GM12874 (cell line): Measurements from ENCODE around the gene PSMA1.

Experiments
- TF ChIP-seq, protein P1 (sequence below): IDR thresholded peaks from 2 replicates; pipeline ENCODE4 v1.5.1; 2011; ENCODE audit warnings: low read depth, mild to moderate bottlenecking, control low read depth, low read length, moderate library complexity; ENCODE audit not compliant: insufficient read depth

Gene PSMA1

DNA sequence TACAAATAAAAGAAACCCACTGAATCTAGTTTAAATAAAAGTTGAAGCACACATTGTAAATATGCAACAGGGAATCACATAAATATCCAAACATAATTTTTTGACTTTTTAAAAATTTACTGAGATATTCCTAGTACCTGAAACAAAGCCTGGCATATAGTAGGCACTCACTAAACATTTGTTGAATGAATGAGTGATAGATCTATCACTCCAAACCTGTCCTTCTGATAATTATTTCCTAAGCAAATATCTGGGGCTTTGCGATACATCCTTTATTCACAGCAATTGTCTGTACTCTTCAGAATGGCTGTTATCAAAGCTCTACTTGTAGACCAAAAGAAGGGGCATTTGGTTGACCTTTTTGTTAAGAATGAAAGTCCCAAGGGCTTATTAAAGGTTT, 2.6 kb upstream of the PSMA1 start:
- TF ChIP-seq, protein P1, sequence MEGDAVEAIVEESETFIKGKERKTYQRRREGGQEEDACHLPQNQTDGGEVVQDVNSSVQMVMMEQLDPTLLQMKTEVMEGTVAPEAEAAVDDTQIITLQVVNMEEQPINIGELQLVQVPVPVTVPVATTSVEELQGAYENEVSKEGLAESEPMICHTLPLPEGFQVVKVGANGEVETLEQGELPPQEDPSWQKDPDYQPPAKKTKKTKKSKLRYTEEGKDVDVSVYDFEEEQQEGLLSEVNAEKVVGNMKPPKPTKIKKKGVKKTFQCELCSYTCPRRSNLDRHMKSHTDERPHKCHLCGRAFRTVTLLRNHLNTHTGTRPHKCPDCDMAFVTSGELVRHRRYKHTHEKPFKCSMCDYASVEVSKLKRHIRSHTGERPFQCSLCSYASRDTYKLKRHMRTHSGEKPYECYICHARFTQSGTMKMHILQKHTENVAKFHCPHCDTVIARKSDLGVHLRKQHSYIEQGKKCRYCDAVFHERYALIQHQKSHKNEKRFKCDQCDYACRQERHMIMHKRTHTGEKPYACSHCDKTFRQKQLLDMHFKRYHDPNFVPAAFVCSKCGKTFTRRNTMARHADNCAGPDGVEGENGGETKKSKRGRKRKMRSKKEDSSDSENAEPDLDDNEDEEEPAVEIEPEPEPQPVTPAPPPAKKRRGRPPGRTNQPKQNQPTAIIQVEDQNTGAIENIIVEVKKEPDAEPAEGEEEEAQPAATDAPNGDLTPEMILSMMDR: no peak

DNA sequence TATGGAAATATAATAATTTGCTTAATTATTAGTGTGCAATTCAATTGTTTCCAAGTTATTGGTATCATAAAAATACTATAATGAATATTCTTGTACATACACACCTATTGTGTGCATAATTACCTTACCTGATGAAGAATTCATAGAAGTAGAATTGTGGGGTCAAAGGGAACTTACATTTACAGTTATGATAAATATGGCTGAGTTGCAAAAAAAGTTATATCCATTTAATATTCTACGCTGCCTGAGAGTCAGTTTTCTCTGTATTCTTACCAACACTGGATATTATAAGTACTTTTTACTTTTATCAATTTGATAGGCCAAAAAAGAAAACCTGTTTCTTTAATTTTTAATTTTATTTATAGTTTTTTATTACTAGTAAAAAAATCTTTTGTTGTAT, 2.1 kb upstream of the PSMA1 start:
- TF ChIP-seq, protein P1: no peak

DNA sequence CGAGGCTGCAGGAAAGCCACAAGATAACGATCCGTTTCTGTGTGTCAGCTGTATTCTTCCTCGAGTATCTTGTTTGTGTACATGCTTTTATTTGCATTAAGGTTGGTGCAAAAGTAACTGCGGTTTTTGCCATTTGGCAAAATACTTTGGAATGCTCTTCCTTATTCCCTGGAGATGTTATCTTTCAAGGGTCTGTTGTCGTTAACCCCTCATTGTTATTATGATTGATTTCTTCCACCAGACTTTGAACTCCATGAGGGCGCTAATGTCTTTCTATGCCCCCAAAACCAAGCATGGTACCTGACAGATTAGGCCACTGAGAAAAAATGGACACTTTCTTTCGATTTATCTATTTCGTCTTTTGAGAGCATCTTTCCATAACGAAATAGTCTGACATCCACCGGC, 563 bp upstream of the PSMA1 start:
- TF ChIP-seq, protein P1: no peak

DNA sequence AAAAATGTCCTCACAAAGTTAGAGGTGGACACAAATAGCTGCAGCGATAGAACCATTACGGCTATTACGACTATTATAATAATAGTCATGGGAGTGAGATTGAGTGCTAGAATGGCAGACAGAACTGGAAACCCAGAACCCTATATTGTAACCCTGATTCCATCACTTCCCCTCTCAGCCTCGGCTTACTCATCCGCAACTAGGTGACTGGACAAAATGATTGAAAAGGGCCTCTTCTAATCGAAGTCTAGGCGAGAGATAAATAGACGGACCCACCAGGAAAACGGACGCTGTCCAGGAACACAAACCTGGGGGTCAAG, 629 bp downstream of the PSMA1 start:
- TF ChIP-seq, protein P1: no peak

DNA sequence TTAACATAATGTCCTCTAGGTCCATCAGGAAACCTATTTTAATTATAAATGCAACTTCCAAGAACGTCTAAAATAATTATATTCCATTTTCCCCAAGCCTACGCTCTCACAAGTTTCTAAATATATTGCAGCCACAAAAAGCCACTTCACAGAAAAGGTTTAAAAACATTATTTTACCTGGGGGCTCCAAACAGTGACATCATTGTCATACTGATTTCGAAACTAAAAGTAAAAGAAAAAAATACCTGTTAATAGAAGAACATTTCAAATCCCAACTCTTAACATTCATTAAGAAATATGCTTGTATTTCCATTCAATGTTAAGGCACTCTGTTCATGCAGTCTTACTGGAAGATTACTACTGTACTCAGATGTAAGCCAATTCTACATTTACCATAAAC, 1.4 kb downstream of the PSMA1 start:
- TF ChIP-seq, protein P1: no peak

DNA sequence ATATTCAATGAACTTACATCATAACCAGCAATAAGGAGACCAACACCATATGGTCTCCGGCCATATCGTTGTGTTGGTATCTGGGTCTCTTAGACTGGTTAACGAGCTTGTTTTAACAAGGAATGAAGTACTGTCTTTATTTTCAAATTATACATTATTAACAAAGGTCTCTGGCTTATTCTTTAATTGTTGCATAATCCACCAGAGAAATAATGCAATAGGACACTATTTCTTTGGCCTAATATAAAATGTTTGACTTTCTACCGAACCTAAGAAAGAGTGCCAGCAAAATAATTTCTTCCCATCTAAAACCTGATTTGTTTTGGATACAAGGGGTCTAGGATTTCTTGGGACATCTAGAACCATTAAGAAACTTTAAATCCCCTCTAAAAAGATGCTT, 6.4 kb downstream of the PSMA1 start:
- TF ChIP-seq, protein P1: no peak

DNA sequence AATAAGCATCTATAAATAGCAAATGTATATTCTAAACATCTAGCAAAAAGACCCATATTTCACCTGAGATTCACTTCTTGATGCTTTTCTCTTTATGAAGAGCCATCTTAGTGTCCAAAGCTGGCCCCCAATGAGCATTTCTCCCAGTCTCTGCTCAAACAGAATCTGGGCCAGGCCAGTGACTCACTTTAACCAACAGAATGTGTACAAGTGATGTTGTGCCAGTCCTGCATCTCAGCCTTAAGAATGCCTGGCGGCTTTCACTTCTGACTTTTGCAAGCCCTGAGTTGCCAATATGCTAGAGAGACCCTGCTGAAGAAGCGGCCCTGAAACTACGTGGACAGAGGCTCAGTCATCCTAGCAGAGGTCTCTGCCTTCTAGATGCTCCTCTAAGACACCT, 13.7 kb downstream of the PSMA1 start:
- TF ChIP-seq, protein P1: no peak

DNA sequence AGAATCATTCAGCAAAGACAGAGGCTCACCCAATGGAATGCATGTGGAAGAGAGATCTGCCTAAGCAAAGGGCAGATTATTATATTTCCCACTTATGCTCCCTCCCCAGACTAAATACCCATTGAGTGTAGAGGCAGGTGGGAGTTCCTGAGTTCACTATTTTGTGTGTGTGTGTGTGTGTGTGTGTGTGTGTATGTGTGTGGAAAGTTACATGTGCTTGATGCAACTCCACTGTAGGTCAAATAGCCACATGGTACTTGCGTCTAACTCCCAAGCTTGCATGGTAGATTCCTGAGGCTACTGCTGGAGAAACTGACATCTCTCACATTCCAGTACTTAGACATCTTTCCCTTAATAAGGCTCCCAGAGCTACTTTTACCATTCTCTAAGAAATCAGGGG, 17.2 kb downstream of the PSMA1 start:
- TF ChIP-seq, protein P1: no peak
